Measurements from ENCODE around the gene SHANK3.

Gene SHANK3

GRCh38 chr22:50713571-50714056, 41.0 kb downstream of the SHANK3 start:
- no peak for DNase-seq (ENCODE audit: low read depth)

DNA sequence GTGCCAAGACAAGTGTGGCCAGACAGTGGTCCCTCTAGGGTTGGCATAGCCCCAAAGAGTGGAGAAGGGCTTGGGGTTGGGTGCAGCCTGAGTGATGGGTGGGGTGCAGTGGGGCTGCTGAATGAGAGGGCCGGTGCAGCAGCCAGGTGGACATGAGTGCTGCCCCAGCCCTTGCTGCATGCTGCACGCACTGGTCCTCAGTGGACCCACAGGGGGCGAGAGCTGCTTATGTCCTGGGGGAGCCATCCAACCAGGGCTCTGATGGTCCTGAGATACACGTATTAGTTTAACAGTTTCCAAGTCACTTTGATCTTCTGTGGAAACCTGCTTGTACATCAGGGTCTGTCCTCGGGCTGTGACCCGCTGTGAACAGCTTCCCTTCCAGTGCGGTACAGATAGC, 41.5 kb downstream of the SHANK3 start:
- DNase-seq (ENCODE audit: low read depth) = no peak

GRCh38 chr22:50714631-50715179, 42.1 kb downstream of the SHANK3 start:
- DNase-seq (ENCODE audit: low read depth) = no peak

GRCh38 chr22:50715250-50715649, 42.6 kb downstream of the SHANK3 start:
- DNase-seq (ENCODE audit: low read depth) = no peak

DNA sequence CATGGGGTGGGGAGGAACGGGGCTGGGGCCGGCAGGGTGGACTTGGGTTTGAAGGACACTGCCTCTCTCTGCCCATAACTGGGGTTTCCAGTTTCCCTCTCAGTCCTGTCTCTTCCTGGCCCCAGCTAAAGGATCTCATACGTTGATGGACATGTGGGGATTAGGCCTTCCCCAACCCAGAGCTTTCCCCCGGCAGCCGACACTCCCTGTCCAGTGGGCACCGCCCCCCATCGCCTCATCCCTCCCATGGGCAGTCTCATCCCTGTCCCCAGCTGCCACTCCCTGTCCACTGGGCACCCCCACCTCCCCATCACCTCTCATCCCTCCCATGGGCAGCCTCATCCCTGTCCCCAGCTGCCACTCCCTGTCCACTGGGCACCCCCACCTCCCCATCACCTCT, 43.2 kb downstream of the SHANK3 start:
- DNase-seq (ENCODE audit: low read depth) = no peak

- DNase-seq (ENCODE audit: low read depth) = no peak
These were observed 43.8 kb downstream of the SHANK3 start for GRCh38 chr22:50716290-50717024.

- DNase-seq (ENCODE audit: low read depth) = no peak
These were observed 45.2 kb downstream of the SHANK3 start for GRCh38 chr22:50717709-50718351.

- DNase-seq (ENCODE audit: low read depth) = no peak
These were observed 45.7 kb downstream of the SHANK3 start for GRCh38 chr22:50718352-50718709.

GRCh38 chr22:50719814-50720300, 47.2 kb downstream of the SHANK3 start:
- no peak for DNase-seq (ENCODE audit: low read depth)

DNA sequence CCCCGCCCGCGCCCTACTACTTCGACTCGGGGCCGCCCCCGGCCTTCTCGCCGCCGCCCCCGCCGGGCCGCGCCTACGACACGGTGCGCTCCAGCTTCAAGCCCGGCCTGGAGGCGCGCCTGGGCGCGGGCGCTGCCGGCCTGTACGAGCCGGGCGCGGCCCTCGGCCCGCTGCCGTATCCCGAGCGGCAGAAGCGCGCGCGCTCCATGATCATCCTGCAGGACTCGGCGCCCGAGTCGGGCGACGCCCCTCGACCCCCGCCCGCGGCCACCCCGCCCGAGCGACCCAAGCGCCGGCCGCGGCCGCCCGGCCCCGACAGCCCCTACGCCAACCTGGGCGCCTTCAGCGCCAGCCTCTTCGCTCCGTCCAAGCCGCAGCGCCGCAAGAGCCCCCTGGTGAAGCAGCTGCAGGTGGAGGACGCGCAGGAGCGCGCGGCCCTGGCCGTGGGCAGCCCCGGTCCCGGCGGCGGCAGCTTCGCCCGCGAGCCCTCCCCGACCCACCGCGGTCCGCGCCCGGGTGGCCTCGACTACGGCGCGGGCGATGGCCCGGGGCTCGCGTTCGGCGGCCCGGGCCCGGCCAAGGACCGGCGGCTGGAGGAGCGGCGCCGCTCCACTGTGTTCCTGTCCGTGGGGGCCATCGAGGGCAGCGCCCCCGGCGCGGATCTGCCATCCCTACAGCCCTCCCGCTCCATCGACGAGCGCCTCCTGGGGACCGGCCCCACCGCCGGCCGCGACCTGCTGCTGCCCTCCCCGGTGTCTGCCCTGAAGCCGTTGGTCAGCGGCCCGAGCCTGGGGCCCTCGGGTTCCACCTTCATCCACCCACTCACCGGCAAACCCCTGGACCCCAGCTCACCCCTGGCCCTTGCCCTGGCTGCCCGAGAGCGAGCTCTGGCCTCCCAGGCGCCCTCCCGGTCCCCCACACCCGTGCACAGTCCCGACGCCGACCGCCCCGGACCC, 48.0 kb downstream of the SHANK3 start:
- DNase-seq (ENCODE audit: low read depth) = no peak

- no peak for DNase-seq (ENCODE audit: low read depth)
These were observed 48.7 kb downstream of the SHANK3 start for GRCh38 chr22:50721257-50721844.

GRCh38 chr22:50722048-50722701, 49.6 kb downstream of the SHANK3 start:
- no peak for DNase-seq (ENCODE audit: low read depth)

Data from activated T-cell treated with anti-CD3 and anti-CD28 coated beads for 24 hours (primary cell).